ENCODE measurements around the gene LMO7.
"Not testable (repeated sequence)": the region's sequence is repeated elsewhere in the genome, so short reads cannot be mapped to it uniquely, and the experiment has no call there.

The LMO7 gene

GRCh38 chr13:75785130-75785529 lies 149.0 kb downstream of the LMO7 start:
- no peak for FAIRE-seq
- DNase-seq (ENCODE audit: insufficient read length) = no peak
- TF ChIP-seq POLR2A (IDR thresholded peaks at IDR 0.05; ENCODE audit: low read depth, low read length) (no peak), TAF1 (IDR thresholded peaks at IDR 0.05; ENCODE audit: borderline replicate concordance, low read depth, low read length) (no peak), POLR2AphosphoS5 (IDR thresholded peaks at IDR 0.05; ENCODE audit: low read depth, low read length) (no peak)

GRCh38 chr13:75787249-75787928 lies 151.3 kb downstream of the LMO7 start:
- FAIRE-seq = no peak
- TF ChIP-seq POLR2A (IDR thresholded peaks at IDR 0.05; ENCODE audit: low read depth, low read length) (no peak), TAF1 (IDR thresholded peaks at IDR 0.05; ENCODE audit: borderline replicate concordance, low read depth, low read length) (no peak), POLR2AphosphoS5 (IDR thresholded peaks at IDR 0.05; ENCODE audit: low read depth, low read length) (no peak)

GRCh38 chr13:75788481-75788981 lies 152.4 kb downstream of the LMO7 start:
- no peak for FAIRE-seq
- TF ChIP-seq POLR2AphosphoS5 (IDR thresholded peaks at IDR 0.05; ENCODE audit: low read depth, low read length) (no peak), TAF1 (IDR thresholded peaks at IDR 0.05; ENCODE audit: borderline replicate concordance, low read depth, low read length) (no peak), POLR2A (IDR thresholded peaks at IDR 0.05; ENCODE audit: low read depth, low read length) (no peak)

More at GRCh38 chr13:75787249-75787928, 151.3 kb downstream of the LMO7 start:
- DNase-seq (ENCODE audit: insufficient read length) = no peak

GRCh38 chr13:75789451-75790197 lies 153.5 kb downstream of the LMO7 start:
- no peak for TF ChIP-seq TAF1 (IDR thresholded peaks at IDR 0.05; ENCODE audit: borderline replicate concordance, low read depth, low read length)
- no peak for TF ChIP-seq POLR2A (IDR thresholded peaks at IDR 0.05; ENCODE audit: low read depth, low read length)
- TF ChIP-seq POLR2AphosphoS5 (IDR thresholded peaks at IDR 0.05; ENCODE audit: low read depth, low read length) = no peak
- DNase-seq (ENCODE audit: insufficient read length) (no peak), FAIRE-seq (no peak)

More at GRCh38 chr13:75788481-75788981, 152.4 kb downstream of the LMO7 start:
- DNase-seq (ENCODE audit: insufficient read length) = no peak

GRCh38 chr13:75790198-75790970 lies 154.3 kb downstream of the LMO7 start:
- no peak for FAIRE-seq
- TF ChIP-seq TAF1 (IDR thresholded peaks at IDR 0.05; ENCODE audit: borderline replicate concordance, low read depth, low read length) (no peak), POLR2A (IDR thresholded peaks at IDR 0.05; ENCODE audit: low read depth, low read length) (no peak), POLR2AphosphoS5 (IDR thresholded peaks at IDR 0.05; ENCODE audit: low read depth, low read length) (no peak)
- no peak for DNase-seq (ENCODE audit: insufficient read length)

GRCh38 chr13:75792526-75793187 lies 156.5 kb downstream of the LMO7 start:
- no peak for FAIRE-seq
- no peak for DNase-seq (ENCODE audit: insufficient read length)
- TF ChIP-seq POLR2AphosphoS5 (IDR thresholded peaks at IDR 0.05; ENCODE audit: low read depth, low read length) = no peak
- no peak for TF ChIP-seq POLR2A (IDR thresholded peaks at IDR 0.05; ENCODE audit: low read depth, low read length)
- TF ChIP-seq TAF1 (IDR thresholded peaks at IDR 0.05; ENCODE audit: borderline replicate concordance, low read depth, low read length) = no peak

- FAIRE-seq; DNase-seq (ENCODE audit: insufficient read length): not testable (repeated sequence)
Observed at GRCh38 chr13:75793188-75793567, 157.0 kb downstream of the LMO7 start.

- TF ChIP-seq TAF1 (IDR thresholded peaks at IDR 0.05; ENCODE audit: borderline replicate concordance, low read depth, low read length) (no peak), POLR2AphosphoS5 (IDR thresholded peaks at IDR 0.05; ENCODE audit: low read depth, low read length) (no peak), POLR2A (IDR thresholded peaks at IDR 0.05; ENCODE audit: low read depth, low read length) (no peak)
- FAIRE-seq = no peak
- no peak for DNase-seq (ENCODE audit: insufficient read length)
Observed at GRCh38 chr13:75794663-75795062, 158.5 kb downstream of the LMO7 start.

GRCh38 chr13:75795274-75795673 lies 159.1 kb downstream of the LMO7 start:
- DNase-seq (ENCODE audit: insufficient read length) (no peak), FAIRE-seq (no peak)
- no peak for TF ChIP-seq TAF1 (IDR thresholded peaks at IDR 0.05; ENCODE audit: borderline replicate concordance, low read depth, low read length)
- no peak for TF ChIP-seq POLR2A (IDR thresholded peaks at IDR 0.05; ENCODE audit: low read depth, low read length)
- TF ChIP-seq POLR2AphosphoS5 (IDR thresholded peaks at IDR 0.05; ENCODE audit: low read depth, low read length) = no peak

GRCh38 chr13:75796825-75797224 lies 160.7 kb downstream of the LMO7 start:
- TF ChIP-seq POLR2A (IDR thresholded peaks at IDR 0.05; ENCODE audit: low read depth, low read length) = no peak
- no peak for TF ChIP-seq POLR2AphosphoS5 (IDR thresholded peaks at IDR 0.05; ENCODE audit: low read depth, low read length)
- TF ChIP-seq TAF1 (IDR thresholded peaks at IDR 0.05; ENCODE audit: borderline replicate concordance, low read depth, low read length) = no peak
- FAIRE-seq = no peak
- DNase-seq (ENCODE audit: insufficient read length) = no peak

- DNase-seq (ENCODE audit: insufficient read length) (no peak), FAIRE-seq (no peak)
- TF ChIP-seq TAF1 (IDR thresholded peaks at IDR 0.05; ENCODE audit: borderline replicate concordance, low read depth, low read length) (no peak), POLR2A (IDR thresholded peaks at IDR 0.05; ENCODE audit: low read depth, low read length) (no peak), POLR2AphosphoS5 (IDR thresholded peaks at IDR 0.05; ENCODE audit: low read depth, low read length) (no peak)
Observed at GRCh38 chr13:75797239-75797638, 161.1 kb downstream of the LMO7 start.

Data from GM12892 (cell line).